COLO668 (cell line): ENCODE data around the gene CTF1.
A peak's percentile ranks its signal among the peaks of the same experiment; 100 is the strongest.
"Not testable (repeated sequence)": the region's sequence is repeated elsewhere in the genome, so short reads cannot be mapped to it uniquely, and the experiment has no call there.

Experiments used
- DNase-seq: peaks from one replicate; lab custom pipeline; 2025; ENCODE audit not compliant: unreplicated experiment; lab: John Stamatoyannopoulos, UW

The CTF1 gene

DNA sequence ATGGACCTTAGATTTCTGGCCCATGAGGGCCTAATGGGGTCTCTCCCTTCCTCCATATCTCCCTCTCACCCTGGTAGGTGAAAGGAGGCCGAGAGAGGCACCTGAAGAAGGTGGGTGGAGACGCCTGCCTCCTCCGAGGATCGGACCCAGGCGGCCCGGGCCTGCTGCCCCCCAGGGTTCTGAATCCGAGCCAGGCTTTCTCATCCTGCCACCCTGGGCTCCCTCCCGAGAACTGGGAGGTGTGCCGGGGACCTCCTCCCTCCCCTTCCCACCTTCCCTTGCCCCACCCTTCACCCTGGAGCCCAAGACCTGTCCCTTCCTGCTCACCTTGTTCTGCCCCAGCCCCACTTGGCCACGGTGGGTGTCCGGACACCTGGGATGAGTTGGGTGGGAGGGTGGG lies 32.0 kb downstream of the CTF1 start:
- no peak for DNase-seq

DNA sequence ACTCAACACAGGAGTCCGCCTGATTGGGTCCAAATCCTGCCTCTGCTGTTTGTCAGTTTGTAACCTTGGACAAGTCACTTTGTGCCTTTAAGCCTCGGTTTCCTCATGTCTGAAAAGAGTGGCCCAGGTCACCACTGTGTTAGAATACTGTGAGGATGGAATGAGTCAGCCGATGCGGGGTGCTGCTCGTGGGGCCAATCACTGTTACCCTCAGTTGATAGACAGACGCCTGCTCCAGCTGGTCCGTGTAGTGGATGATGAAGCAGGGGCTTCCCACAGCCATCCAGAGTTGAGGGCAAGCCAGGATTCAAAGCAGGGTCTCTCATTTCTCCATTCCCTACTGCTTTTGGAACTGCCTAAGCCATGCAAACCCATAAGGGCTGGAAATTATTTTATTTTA lies 32.8 kb downstream of the CTF1 start:
- DNase-seq: no peak

DNA sequence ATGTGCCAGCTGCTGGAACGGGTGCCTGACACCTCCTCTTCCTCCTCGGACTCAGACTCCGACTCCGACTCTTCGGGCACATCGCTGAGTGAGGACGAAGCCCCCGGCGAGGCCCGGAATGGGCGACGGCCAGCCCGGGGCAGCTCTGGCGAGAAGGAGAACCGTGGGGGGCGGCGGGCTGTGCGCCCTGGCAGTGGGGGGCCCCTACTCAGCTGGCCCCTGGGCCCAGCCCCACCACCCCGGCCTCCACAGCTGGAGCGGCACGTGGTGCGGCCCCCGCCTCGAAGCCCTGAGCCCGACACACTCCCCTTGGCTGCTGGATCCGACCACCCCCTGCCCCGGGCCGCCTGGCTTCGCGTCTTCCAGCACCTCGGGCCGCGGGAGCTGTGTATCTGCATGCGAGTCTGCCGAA lies 33.8 kb downstream of the CTF1 start:
- no peak for DNase-seq

DNA sequence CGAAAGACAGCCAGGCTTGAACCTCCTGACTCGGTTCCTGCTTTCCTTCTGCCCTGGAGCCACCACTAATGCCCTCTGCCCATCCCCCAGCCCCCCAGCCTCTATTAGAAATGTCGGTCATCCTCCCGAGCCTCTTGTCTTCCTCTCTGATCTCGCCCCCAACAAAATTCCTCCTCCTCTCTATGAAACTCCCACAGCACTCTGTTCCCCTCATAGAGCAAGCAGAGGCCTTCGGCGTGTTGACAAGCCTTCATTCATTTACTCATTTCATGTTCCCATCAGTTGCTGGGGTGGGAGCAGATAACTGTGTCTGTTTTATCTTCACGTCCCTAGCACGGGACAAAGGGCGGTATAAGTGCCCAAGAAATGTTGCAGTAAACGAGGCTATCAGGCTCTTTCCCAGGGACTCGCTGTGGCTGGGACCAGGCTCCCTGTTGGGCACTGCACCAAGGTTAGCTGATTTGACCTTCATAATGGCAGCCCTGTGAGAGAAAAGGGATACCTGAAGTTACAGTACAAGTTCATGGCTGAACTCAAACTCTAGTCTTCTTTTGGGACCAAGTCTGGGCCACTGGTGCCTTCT lies 34.7 kb downstream of the CTF1 start:
- DNase-seq: no peak

DNA sequence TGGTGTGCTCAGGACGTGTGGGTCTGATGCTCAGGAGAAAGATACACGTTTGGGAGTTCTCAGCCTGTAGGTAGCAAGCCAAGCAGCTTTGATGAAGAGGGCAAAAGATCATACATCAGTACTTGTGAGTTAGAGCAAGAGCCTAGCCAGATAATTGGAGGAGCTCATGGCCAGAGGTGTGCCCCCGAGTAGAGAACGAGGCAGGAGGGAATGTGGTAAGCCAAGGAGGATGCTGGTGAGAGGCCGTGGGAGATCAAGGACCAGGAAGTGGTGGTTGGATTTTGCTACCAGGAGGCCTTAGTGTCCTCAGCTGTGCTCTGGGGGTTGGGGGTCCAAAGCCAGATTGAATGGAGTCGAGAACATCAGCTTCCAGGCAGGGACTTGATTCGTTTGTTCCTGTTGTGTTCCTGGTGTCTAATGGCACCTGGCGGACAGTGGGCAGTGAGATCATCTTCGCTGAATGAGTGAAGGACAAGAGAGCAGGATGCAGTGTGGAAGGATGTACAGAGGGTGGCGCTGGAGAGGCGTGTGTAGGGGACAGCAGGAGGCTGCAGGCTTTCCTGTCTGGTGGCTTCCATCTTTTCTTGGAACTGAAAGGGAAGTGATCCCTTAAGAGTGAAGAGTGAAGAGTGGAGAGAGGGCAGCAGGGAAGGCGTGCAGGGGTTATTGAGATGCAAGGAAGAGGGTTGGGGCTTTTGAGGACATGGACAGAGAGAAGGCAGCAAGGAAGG lies 38.6 kb downstream of the CTF1 start:
- peak; percentile 53 for DNase-seq

DNA sequence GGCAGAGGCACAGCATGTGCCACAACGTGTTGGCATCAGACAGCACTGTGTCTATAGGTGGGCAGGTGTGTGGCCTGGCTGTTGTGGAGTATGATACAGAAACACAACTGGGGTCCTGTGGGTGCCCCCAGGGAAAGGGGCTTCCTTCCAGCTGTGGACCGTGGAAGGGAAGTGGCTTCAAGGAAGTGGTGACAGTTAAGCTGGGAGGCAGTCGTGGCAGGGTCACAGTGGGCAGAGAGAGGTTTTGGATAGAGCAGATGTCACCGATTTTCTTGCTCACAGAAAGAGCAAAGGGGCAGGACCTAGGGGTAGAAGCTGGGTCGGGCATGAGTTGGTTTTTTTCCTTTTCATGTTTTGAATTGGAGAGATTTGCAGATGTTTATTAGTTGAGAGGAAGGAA lies 41.3 kb downstream of the CTF1 start:
- no peak for DNase-seq

DNA sequence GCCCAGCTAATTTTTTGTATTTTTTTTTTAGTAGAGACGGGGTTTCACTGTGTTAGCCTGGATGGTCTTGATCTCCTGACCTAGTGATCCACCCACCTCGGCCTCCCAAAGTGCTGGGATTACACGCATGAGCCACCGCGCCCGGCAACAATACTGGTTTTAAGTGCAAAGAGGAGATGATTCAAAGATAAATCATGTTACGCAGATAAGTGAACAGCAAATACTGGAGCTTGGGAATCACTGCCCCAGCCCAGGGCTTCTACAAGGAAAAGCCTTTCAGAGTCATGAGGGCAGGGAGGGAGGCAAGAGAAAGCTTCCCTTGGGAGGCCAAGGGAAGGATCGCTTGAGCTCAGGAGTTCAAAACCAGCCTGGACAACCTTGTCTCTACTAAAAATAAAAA lies 43.2 kb downstream of the CTF1 start:
- DNase-seq: not testable (repeated sequence)

DNA sequence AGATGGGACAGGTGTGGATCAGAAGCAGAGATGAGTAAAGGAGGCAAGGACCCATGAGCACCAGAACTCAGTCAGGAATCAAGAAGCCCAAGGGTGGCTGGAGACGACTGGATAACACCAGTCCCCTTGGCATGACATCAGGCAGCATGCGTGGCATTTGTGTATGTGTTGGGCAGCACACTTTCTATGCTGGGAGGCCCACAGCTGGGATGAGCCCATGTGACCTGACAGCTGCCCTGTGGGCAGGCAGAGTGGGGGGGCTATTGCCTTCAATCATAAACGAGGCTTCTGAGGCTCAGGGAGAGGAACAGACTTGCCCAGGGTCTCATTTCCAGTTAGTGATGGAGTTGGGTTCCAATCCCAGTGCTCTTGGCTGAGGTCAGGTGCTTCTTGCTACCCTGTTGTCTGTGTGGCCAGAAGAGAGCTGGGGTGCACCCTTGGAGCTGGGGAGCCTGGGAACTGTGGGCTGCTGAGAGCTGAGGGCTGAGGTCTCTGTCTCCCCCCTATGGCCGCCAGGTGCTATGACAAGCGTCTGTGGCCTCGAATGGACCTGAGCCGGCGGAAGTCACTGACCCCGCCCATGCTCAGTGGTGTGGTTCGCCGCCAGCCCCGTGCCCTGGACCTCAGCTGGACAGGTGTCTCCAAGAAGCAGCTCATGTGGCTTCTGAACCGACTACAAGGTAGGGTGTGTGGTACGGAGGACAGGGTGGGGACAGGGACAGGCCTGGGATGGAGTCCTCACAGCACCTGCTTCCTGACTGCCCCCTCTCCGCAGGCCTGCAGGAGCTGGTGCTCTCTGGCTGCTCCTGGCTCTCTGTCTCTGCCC lies 45.4 kb downstream of the CTF1 start:
- peak; percentile 76 for DNase-seq

DNA sequence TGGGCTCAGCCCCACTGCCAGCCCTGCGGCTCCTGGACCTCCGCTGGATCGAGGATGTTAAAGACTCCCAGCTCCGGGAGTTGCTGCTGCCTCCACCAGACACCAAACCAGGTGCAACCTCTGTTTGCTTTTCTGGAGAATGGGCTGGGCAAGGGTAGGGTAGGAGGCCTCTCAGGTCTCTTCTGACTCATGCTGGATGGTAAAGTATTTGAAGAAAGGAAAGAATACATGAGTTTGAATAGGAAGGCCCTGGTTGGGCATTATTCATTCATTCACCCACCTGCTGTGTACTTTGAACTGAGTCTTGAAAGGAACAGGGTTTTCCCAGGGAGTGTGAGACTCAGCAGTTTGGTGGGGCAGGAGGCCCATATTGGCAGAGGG lies 46.0 kb downstream of the CTF1 start:
- DNase-seq: no peak

DNA sequence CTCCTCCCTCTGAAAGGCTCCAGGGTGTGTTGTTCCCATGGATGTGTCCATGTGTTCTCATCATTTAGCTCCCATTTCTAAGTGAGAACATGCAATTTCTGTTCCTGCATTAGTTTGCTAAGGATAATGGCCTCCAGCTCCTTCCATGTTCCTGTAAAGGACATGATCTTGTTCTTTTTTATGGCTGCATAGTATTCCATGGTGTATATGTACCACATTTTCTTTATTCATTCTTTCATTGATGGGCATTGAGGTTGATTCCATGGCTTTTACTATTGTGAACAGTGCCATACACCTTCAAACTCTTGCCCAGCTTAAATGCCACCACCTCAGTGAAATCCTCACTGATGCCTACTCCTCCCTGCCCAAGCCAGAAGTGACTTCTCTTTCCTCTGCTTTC lies 47.9 kb downstream of the CTF1 start:
- no peak for DNase-seq

DNA sequence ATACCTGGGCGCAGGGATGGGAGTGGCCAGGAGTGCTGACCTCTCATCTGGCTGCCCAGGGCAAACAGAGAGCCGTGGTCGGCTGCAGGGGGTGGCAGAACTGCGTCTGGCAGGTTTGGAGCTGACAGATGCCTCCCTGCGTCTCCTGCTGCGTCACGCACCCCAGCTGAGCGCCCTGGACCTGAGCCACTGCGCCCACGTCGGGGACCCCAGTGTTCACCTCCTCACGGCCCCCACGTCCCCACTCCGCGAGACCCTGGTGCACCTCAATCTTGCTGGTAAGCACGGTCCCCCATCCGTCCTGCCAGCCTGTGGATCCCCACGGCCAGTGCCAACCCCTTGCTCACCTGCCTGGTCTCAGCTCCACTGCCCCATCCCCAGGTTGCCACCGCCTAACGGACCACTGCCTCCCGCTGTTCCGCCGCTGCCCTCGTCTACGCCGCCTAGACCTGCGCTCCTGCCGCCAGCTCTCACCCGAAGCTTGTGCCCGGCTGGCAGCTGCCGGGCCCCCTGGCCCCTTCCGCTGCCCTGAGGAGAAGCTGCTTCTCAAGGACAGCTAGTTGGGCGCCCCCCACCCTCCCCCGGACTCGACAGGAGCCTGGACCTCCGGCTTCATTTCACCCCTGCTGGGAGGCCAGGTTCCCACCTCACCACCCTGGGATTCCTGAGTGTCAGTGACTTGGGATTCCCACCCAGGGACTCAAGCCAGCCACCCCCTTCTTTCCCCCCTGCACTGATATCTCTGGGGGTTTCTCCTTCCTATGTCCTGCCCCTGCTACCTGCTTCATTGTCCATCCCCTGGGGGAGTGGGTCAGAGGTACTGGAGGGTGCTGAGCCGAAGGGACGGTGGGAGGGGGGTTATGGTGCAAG lies 50.5 kb downstream of the CTF1 start:
- no peak for DNase-seq

DNA sequence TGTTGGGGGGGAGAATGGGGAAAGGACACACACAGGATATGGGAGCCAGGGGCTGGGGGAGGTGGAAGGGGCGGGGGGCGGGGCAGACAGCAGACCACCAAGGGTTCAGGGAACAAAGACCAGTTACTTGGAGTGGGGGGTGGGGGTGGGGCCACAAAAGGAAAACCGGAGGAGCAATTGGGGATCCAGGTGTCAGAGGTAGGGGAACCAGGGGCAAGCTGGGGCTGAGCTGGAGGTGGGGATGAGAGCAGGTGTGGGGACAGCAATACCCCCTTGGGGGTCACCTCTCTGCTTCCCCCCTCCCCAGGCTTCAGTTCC lies 51.1 kb downstream of the CTF1 start:
- no peak for DNase-seq

DNA sequence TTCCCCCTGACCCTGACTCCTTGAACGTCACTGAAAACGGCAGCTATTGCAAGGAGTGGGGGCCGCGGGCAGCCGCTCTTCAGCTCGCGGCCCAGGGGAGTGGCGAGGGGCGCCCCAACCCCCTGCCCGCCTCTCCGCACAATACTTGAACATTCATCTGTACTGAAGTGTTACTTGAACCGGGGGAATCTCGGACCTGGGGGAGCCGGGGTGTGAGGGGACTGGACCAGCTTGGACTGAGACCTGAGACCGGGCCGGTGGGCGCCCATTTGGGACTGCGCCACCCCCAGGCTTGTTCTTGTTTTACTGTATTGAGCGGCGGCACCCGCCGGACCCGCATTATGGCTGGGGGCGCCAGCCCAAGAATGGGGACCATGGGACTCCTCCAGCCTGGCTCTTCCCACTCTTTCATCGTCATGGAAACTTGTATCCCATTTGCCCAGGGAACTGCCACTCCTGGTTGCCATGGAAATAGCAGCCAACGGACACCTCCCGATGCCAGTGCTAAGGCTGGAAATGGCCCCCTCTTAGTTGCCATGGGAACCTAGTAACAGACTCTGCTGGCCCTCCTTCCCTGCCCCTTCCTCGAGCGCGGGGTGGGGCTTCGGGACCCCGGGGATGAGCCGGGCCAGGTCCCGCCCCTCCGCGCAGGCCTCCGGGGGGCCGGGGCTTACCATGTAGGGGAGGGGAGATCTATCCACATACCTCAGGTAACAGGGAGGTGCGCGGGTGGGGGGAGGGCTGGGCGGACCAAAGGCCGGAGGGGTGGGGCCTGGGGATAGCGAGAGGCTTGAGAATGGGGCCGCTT lies 51.6 kb downstream of the CTF1 start:
- peak; percentile 17 for DNase-seq

DNA sequence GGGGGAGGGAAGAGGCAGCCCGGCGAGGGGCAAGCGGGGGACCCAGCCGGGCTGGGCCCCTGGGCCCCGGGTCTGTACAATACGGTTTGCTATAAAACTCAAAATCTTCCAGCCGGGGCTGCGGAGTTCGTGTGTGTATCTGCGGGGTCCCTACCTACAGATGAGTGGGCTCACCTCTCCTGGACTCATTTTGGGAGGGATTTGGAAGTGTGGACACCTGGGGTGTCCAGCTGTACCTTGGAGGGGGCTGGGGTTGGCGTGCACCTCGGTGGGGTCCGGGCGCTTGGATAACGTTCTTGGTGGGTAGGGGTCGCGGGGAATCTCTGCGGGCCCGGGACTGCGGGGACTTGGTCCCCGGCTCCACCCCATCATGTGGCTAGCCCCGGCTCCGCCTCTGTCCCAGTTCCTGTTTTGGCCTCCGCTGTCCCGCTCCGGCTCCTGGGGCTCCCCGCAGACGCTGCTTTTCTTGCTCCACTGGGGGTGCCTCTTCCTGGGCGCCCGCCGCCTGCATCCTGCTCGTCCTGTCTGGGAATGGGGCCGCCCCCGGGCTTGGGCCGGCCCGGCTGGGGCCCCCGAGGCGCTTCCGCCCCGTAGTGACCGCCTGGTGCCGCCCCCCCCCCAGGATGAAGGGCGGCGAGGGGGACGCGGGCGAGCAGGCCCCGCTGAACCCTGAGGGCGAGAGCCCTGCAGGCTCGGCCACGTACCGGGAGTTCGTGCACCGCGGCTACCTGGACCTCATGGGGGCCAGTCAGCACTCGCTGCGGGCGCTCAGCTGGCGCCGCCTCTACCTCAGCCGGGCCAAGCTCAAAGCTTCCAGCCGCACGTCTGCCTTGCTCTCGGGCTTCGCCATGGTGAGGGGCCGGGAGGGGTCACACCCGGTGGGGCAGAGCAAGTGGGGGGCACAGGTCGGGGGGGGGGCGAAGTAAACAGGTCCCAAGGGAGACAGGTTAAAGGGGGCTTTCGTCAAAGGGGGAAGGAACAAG lies 52.5 kb downstream of the CTF1 start, which contains the start of gene ORAI3:
ORAI3 (plus strand) TSS at position 402 of the 983 bp plus-strand sequence; CDS start at position 624, 222 bp downstream.
- peak; percentile 56 for DNase-seq

DNA sequence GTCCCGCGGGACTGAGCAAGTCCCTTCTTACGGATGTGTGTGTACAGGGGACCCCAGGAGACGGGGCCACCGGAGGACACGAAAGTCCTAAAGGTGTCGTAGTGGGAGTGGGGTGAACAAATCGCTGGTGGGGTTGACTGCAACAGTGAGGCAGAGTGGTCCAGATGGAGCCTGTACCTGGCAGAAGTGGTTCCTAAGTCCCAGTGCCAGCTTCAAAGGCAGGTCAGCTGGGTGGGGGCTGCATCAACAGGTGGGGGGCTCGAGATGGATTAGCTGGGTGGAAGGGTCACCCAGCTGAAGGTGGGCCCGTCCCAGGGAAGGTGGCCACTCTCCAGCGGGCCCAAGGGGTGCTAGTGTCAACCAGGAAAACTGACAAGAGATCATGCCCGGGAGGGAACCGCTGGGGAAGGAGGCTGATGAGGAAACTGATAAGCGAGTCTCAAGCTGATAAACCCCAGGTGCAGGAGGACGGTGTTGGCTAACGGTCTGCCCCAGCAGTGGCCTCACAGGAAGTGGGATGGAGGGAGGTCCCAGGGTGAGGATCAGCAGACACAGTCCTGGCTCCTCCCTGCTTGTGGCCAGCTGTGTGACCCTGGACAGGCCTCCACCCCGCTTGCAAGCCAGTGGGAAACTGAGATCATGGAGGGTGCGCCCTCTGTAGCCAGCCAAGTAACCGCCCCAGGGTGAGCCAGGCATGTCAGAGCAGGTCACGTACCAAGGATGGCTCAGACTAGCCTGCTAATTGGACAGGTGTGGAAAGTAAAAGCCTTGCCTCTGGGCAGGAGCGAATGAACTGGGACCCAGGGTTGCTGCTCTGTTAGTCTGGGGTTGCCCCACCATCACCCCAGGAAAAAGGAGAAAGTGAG lies 53.5 kb downstream of the CTF1 start:
- DNase-seq: peak; percentile 53

DNA sequence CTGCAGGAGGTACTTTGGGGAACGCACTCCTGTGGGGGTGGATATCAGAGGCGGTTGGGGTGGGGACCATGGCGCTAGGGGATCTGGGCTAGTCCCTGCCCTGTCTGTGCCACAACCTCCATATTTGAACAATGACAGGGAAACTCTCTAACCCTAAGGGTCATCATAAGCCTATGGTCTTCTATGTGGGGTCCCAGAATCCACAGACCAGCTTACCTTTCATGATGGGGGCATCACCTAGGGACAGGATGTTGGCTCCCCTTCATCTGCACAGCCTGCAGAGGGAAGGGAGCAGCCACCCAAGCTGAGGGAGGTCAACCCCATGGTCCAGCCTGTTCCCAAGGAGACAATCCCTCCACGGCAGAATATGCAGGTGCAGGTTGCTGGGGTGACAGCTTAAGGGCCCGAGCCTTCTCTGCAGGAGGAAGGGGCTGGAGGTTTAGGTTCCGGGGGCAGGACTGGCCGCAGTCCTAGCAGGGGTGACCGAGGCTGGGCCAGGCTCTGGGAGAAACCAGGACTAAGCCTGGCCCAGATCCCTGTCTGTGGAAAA lies 54.2 kb downstream of the CTF1 start:
- no peak for DNase-seq

DNA sequence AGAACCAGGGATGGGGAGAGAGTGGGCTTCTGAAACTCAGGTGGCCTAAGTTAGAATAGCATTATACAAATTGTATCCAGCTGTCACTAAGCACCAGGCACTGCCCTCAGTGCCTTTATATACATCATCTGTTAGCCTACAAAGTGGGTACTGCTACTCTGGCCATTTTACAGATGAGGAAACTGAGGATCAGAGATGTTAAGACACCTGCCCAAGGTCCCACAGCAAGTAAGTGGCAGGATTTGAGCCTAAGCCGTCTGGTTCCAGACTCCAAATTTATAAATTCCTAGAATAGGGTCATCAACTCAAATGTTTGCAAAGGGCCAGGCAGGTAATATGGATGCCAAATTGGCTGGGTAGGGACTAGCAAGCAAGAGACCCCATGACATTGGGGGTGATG lies 54.8 kb downstream of the CTF1 start:
- DNase-seq: no peak

DNA sequence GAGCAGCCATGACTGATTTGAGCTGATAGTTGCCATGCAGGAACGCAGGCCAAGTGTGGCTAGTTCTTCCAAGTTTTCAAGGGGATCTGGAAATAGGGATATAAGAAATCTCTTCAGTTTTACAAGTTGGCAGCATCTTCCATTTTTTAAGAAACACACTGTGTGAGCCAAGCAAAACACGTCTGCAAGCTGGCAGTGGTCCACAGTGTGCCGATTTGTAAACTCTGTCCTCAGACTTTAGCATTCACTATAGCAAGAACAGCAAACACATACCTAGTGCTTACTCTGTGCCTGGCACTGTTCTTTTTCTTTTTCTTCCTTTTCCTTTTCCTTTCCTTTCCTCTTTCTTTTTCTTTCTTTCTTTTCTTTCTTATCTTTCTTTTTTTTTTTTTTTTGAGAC lies 55.3 kb downstream of the CTF1 start:
- DNase-seq: no peak
